Mucosa of descending colon (tissue), 3 donors: ENCODE measurements around the gene LMO1. TPM values are rescaled to one million over a fixed set of nuclear protein-coding genes. Genes with fewer than 3 reads are reported as not detected.
A peak's percentile ranks its signal among the peaks of the same experiment; 100 is the strongest.

Experiments used
- ATAC-seq: fragments of 200-7000 bp; cut with Tn5 transposase; one replicate; pipeline ENCODE4 v1.9.1; 2020; ENCODE audit warnings: mild to moderate bottlenecking, moderate library complexity
- DNase-seq, 3 donors: peaks; one replicate each; pipeline ENCODE4 v3.0.0-alpha.2; 2020
- H3K36me3 ChIP-seq: fragments of 200-600 bp; one replicate; pipeline ENCODE4 v1.8.0; 2021; ENCODE audit warnings: low read depth, mild to moderate bottlenecking
- H3K4me1 ChIP-seq: fragments of 200-600 bp; one replicate; pipeline ENCODE4 v1.8.0; 2021; ENCODE audit warnings: low read depth, mild to moderate bottlenecking
- H3K4me3 ChIP-seq: fragments of 200-600 bp; one replicate; pipeline ENCODE4 v1.8.0; 2021; ENCODE audit warnings: mild to moderate bottlenecking
- H3K9me3 ChIP-seq: fragments of 200-600 bp; one replicate; pipeline ENCODE4 v1.8.0; 2021; ENCODE audit warnings: mild to moderate bottlenecking
- intact Hi-C, 2 donors: fragments of 100-400 bp; cut with DNase I in 1 of 2; cut with micrococcal nuclease in 1 of 2; formaldehyde crosslinking; loops; one replicate each; pipeline versions ENCODE4 v1.11.0 to v1.11.1; 2022; cut with DNase I, micrococcal nuclease
- total RNA-seq, 3 donors: library from RNA; stranded (reverse); fragmentation: NEBNext Ultra II Directional in 2 of 3; extraction: Animal tissue kit (Norgen Biotek cat#: 25700) in 2 of 3; gene quantifications; one replicate each; pipeline versions ENCODE4 v1.2.1 to v1.2.4, GENCODE V29; 2021 to 2023
- TF ChIP-seq, protein P1 (sequence below): fragments of 200-600 bp; IDR thresholded peaks from one replicate; pipeline ENCODE4 v1.8.0; 2022; ENCODE audit warnings: antibody characterized with exemption, mild to moderate bottlenecking
- donor health status: DM: no; HTN: no; CAD: no; lungs with moderate emphysema.
- donor health status: DM: no; HTN: no; CAD: no.
- donor health status: DM: no; HTN: yes; CAD: no.

The LMO1 gene
- total RNA-seq, 3 donors from 2014 or later, result 0.70 TPM; not detected in 2

DNA sequence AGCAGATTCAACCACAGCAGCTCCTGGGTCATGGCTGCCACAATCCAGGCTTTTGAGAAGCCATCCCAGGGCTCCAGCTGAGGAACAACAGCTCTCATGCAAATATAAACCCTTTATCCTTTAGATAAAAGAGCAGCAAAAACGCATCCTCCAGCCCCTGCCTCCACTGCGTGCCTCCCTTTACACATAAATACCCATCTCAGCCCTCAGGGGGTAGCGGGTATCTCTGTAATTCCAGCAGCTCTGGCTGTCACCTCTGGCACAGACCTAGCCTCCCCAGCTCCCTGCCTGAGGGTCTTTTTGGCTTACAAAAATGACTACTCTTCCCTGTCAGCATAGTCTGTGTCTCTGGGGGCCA lies 21.6 kb downstream of the LMO1 start:
- no peaks in the 10 kb centered on the region for H3K36me3 ChIP-seq
- intact Hi-C loops, result no loop called here
- ATAC-seq, result no peak
- TF ChIP-seq, protein P1, sequence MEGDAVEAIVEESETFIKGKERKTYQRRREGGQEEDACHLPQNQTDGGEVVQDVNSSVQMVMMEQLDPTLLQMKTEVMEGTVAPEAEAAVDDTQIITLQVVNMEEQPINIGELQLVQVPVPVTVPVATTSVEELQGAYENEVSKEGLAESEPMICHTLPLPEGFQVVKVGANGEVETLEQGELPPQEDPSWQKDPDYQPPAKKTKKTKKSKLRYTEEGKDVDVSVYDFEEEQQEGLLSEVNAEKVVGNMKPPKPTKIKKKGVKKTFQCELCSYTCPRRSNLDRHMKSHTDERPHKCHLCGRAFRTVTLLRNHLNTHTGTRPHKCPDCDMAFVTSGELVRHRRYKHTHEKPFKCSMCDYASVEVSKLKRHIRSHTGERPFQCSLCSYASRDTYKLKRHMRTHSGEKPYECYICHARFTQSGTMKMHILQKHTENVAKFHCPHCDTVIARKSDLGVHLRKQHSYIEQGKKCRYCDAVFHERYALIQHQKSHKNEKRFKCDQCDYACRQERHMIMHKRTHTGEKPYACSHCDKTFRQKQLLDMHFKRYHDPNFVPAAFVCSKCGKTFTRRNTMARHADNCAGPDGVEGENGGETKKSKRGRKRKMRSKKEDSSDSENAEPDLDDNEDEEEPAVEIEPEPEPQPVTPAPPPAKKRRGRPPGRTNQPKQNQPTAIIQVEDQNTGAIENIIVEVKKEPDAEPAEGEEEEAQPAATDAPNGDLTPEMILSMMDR, result no peak
- no peaks in the 10 kb centered on the region for H3K4me1 ChIP-seq
- H3K9me3 ChIP-seq, result no peaks in the 10 kb centered on the region
- peak in 1 of 3 donors; percentile 0 for DNase-seq
- no peak overlapping the region for H3K4me3 ChIP-seq

DNA sequence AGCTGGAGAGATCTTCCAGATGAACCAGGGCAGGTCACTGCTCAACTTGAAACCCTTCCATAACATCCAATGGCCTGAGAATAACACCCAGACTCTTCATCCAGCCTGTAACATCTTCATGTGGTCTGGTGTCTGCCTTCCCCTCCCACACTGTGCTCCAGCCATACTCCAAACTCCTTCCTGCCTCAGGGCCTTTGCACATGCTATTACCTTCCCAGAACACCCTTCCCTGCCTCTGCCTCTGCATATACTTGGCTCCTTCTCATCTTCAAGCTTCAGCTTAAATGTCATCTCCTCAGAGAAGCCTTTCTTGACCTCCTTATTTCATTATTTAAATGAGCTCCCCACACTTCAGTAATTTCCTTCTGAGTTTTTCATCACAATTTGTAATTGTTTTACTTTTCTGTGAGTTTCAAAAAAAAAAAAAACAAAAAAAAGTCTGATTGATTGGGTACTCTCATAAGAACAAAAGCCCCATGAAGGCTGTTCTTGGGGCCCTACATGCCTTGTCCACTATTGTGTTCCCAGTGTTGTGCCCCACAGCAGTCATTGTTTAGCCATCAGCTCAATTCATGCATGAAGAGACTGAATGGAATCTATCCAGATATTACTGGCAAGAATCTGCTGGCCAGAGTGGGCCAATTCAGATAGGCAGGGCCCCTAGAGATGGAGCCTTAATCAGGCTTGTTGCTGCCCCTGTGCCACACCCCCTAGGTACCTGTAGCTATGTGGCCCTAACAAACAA lies 22.1 kb downstream of the LMO1 start:
- ATAC-seq (no peak), DNase-seq (peak in 1 of 3 donors; percentile 1)
- intact Hi-C loops, result no loop called here
- Histone ChIP-seq H3K4me1 (no peaks in the 10 kb centered on the region), H3K9me3 (no peaks in the 10 kb centered on the region), H3K36me3 (no peaks in the 10 kb centered on the region), H3K4me3 (no peak overlapping the region)
- TF ChIP-seq, protein P1, result no peak

DNA sequence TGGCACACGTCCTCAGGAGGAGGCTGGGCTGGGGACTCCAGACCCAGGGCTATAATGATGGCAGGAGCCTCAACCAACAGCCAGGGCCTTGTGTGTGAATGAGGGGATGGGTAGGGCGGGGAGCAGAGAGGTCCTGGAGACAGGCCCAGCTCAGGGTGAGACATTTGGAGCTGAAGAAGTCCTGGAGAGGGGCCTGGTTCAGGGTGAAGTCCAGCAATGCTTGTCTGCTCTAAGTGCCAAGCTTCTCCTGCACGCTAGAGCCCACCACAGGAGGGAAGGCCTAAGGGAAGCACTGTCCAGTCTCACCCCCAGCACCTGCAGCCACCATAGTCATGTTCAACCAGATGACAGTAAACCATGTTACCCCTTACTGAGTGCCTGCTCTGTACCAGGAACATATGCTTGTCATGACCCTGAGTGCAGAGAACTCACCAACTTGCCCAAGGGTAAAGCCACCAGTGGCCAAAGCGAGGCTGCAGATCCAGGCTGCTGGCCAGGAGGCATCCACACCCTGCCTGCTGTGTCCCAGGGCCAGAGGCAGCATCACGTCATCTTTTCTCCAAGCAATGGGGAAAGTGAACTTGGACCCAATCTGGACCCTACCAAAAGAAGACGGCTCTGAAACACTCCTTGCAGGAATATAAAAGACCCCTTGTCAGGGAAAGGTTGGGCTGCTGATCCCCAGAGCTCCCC lies 24.0 kb downstream of the LMO1 start:
- DNase-seq, result peak in 1 of 3 donors; percentile 4
- no peaks in the 10 kb centered on the region for H3K36me3 ChIP-seq
- ATAC-seq, result no peak
- no peaks in the 10 kb centered on the region for H3K4me1 ChIP-seq
- TF ChIP-seq, protein P1, result no peak
- intact Hi-C loops, result no loop called here
- H3K4me3 ChIP-seq, result no peak overlapping the region
- no peaks in the 10 kb centered on the region for H3K9me3 ChIP-seq

DNA sequence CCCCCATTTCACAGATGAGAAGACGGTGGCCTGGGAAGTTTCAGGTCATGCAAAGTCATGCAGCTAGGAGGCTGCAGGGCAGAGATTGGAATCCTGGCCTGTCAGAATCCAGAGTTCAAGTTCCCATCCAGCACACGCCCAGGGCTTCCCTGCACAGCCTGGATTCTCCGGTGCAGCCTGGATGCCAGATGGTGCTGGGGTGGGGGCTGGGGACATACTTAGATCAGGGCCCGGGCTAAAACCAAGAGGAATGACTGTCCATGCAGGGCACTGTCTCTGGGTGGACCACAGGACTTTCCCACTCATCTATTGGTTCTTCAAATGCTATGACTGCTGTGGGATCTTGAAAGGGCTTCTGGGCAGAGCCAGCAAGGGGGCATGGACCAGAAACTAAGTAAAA lies 24.6 kb downstream of the LMO1 start:
- no peaks in the 10 kb centered on the region for H3K9me3 ChIP-seq
- H3K4me3 ChIP-seq, result no peak overlapping the region
- H3K4me1 ChIP-seq, result no peaks in the 10 kb centered on the region
- TF ChIP-seq, protein P1, result no peak
- intact Hi-C loops, result no loop called here
- DNase-seq (no peak), ATAC-seq (no peak)
- no peaks in the 10 kb centered on the region for H3K36me3 ChIP-seq

DNA sequence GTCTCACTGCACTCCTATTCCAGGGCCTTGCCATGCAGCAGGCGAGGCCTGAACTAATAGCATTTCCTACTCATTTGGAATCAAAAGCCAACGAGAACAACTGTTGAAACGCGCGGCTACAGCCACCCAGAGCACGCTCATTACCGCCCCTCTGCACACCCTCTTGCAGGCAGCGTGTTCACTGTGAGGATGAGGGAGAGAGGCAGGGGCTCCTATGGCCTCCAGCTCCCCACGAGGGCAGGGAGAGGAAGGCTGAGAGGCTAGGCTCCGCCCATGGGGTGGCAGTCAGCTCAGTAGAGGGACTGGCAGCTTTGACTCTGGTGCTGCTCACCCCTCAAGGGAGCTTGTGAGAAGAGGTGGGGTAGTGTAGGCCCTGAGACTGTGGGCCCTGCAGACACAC lies 26.2 kb downstream of the LMO1 start:
- TF ChIP-seq, protein P1, result no peak

More for the DNA sequence above, 26.2 kb downstream of the LMO1 start:
- DNase-seq, result no peak
- Histone ChIP-seq H3K4me3 (no peak overlapping the region), H3K4me1 (no peaks in the 10 kb centered on the region), H3K36me3 (no peaks in the 10 kb centered on the region), H3K9me3 (no peaks in the 10 kb centered on the region)
- ATAC-seq, result no peak
- intact Hi-C loops, result no loop called here
